Lung (tissue), 12 donors: Measurements from ENCODE around the gene CLCN3. TPM values are rescaled to one million over a fixed set of nuclear protein-coding genes. Genes with fewer than 3 reads are reported as not detected.

Experiments
- ATAC-seq: fragments of 200-7000 bp; cut with Tn5 transposase; one replicate; pipeline ENCODE4 v1.9.1; 2020; ENCODE audit warnings: moderate number of reproducible peaks; ENCODE audit not compliant: insufficient read depth, low FRiP score
- DNase-seq, 3 donors: peaks; one replicate each; pipeline ENCODE4 v3.0.0-alpha.2; 2013 to 2017
- H3K27ac ChIP-seq, 2 donors: one replicate each; pipeline ENCODE4 v1.5.1; 2013; ENCODE audit warnings: mild to moderate bottlenecking in 2 of 2, moderate library complexity in 2 of 2, control low read depth in 1 of 2, inconsistent platforms in 1 of 2, low read depth in 1 of 2, low read length in 1 of 2
- H3K27me3 ChIP-seq, 3 donors: one replicate each; pipeline ENCODE4 v1.5.1; 2013; ENCODE audit warnings: low read length in 2 of 3; ENCODE audit not compliant: control insufficient read depth in 3 of 3, insufficient read depth in 3 of 3
- H3K36me3 ChIP-seq, 4 donors: one replicate each; pipeline ENCODE4 v1.5.1; 2013; ENCODE audit warnings: low read length in 4 of 4, mild to moderate bottlenecking in 1 of 4, moderate library complexity in 1 of 4; ENCODE audit not compliant: control insufficient read depth in 4 of 4, insufficient read depth in 4 of 4
- H3K4me1 ChIP-seq, 5 donors: one replicate each; pipeline ENCODE4 v1.5.1; 2013; ENCODE audit warnings: low read length in 5 of 5, mild to moderate bottlenecking in 2 of 5, moderate library complexity in 1 of 5; ENCODE audit not compliant: control insufficient read depth in 5 of 5, insufficient read depth in 5 of 5
- H3K4me3 ChIP-seq: one replicate; pipeline ENCODE4 v1.5.1; 2013; ENCODE audit warnings: mild to moderate bottlenecking, control low read depth, moderate library complexity
- H3K9ac ChIP-seq, 2 donors: one replicate each; pipeline ENCODE4 v1.5.1; 2013; ENCODE audit warnings: low read length in 2 of 2, control low read depth in 1 of 2; ENCODE audit not compliant: insufficient read depth in 1 of 2
- H3K9me3 ChIP-seq, 4 donors: one replicate each; pipeline ENCODE4 v1.5.1; 2013; ENCODE audit warnings: low read length in 3 of 4, mild to moderate bottlenecking in 1 of 4, moderate library complexity in 1 of 4; ENCODE audit not compliant: control insufficient read depth in 4 of 4, insufficient read depth in 3 of 4
- CTCF ChIP-seq: IDR thresholded peaks from 2 replicates; pipeline ENCODE4 v1.5.1; 2012; ENCODE audit warnings: mild to moderate bottlenecking; ENCODE audit errors: control extremely low read depth, extremely low read depth
- WGBS, 2 donors: extraction: QIAGEN DNeasy Blood & Tissue Kit; methylation state at CpG; one replicate each; pipeline ENCODE4 v1.1.7; 2013; 5-methylcytosine and 5-hydroxymethylcytosine counted together
- polyA plus RNA-seq, 2 donors: library from polyadenylated mRNA; stranded (reverse); fragments of 200-250 nt; gene quantifications; one replicate each; pipeline ENCODE4 v1.2.1, GENCODE V29; 2013
- total RNA-seq, 2 donors: library from RNA; depleted of rRNA in 1 of 2; stranded (reverse); fragments of >200 nt in 1 of 2; gene quantifications; one replicate each; pipeline ENCODE4 v1.2.1, GENCODE V29; 2014 to 2021
- donor health status: control.
- donor health status: control.
- donor health status: Bipolar disorder and iron deficiency.
- donor health status: healthy.
- donor health status: DM: yes; HTN: yes; CAD: no.

CLCN3 gene
- total and polyA plus RNA-seq, 4 donors = 11.0 to 59.6 (median 27.6) TPM

DNA sequence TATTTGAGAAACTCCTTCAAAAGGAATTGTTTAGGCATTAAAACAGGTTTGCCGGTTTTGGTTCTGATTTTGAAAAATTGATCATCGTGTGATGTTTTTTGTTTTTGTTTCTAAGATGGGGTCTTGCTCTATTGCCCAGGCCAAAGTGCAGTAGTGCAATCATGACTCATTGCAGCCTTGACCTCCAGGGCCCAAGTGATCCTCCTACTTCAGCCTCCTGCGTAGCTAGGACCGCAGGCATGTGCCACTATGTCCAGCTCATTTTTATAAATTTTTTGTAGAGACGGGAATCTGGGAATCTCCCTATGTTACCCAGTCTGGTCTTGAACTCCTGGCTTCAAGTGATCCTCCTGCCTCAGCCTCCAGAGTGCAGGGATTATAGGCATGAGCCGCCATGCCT lies 35.0 kb downstream of the CLCN3 start:
- ATAC-seq = no peak
- H3K4me1 ChIP-seq = peaks cover 0 to 19% (median 5%) of the 10 kb centered on the region in 5 donors
- no peak for TF ChIP-seq CTCF
- H3K36me3 ChIP-seq = no peaks in the 10 kb centered on the region
- DNase-seq = no peak
- 96 to 98% methylated on average over 6 of the region's 6 CpGs for WGBS, 2 donors
- no peaks in the 10 kb centered on the region for H3K9me3 ChIP-seq
- no peak overlapping the region for H3K9ac ChIP-seq
- no peak overlapping the region for H3K27ac ChIP-seq
- H3K4me3 ChIP-seq = no peak overlapping the region
- H3K27me3 ChIP-seq = no peaks in the 10 kb centered on the region

DNA sequence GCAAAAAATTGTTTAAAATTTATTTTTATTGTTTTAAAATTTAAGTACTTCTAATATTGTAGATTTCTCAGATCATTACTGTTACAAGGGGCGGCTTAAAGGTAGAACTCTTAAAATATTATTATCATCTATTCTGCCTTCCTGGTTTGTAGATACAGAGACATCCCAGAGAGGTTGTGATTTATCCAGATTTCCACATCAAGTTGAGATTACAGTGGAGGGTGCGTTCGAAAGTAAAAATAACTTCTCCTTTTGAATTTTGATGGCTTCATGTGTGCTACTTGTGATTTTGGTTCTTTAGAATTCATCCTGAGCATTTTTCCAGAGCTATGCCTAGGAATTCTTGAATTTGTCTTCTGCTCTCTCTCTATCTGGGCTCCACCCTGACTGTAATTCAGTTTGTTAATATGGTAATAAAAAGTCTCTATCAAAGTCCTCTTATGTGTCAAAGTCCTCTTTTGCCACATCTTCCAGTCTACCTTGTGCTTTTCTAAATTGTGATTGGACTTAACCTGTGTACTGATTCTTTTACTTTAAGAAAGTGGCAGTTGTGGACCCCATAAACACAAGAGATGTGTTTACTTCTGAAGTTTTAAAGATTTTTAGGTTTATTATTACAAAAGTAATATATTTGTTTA lies 37.2 kb downstream of the CLCN3 start:
- DNase-seq = no peak
- H3K9ac ChIP-seq = no peak overlapping the region
- H3K4me3 ChIP-seq = no peak overlapping the region
- H3K27ac ChIP-seq = peak overlapping the region in 1 of 2 donors; percentile 29
- H3K36me3 ChIP-seq = no peaks in the 10 kb centered on the region
- no peaks in the 10 kb centered on the region for H3K27me3 ChIP-seq
- 57 to 80% methylated on average over 3 of the region's 3 CpGs for WGBS, 2 donors
- no peaks in the 10 kb centered on the region for H3K9me3 ChIP-seq
- no peak for TF ChIP-seq CTCF
- no peak for ATAC-seq
- H3K4me1 ChIP-seq = peaks cover 0 to 32% (median 3%) of the 10 kb centered on the region in 5 donors

GRCh38 chr4:169658196-169658595 lies 37.8 kb downstream of the CLCN3 start:
- no peak for TF ChIP-seq CTCF
- WGBS, 2 donors = 63 to 77% methylated on average over 2 of the region's 2 CpGs

More at GRCh38 chr4:169658196-169658595, 37.8 kb downstream of the CLCN3 start:
- no peak overlapping the region for H3K9ac ChIP-seq
- H3K4me3 ChIP-seq = no peak overlapping the region
- DNase-seq (no peak), ATAC-seq (no peak)
- no peak overlapping the region for H3K27ac ChIP-seq
- no peaks in the 10 kb centered on the region for H3K9me3 ChIP-seq
- H3K4me1 ChIP-seq = peaks cover 0 to 33% (median 3%) of the 10 kb centered on the region in 5 donors
- H3K27me3 ChIP-seq = no peaks in the 10 kb centered on the region
- no peaks in the 10 kb centered on the region for H3K36me3 ChIP-seq
